DMS53 treated with DMSO at 0.1 percent for 48 hours (cell line): ENCODE results near the gene AKR1C3.
"Not testable (repeated sequence)": the region's sequence is repeated elsewhere in the genome, so short reads cannot be mapped to it uniquely, and the experiment has no call there.

Source experiments
- DNase-seq: peaks from one replicate; lab custom pipeline; 2025; ENCODE audit not compliant: unreplicated experiment; lab: John Stamatoyannopoulos, UW

The AKR1C3 gene

DNA sequence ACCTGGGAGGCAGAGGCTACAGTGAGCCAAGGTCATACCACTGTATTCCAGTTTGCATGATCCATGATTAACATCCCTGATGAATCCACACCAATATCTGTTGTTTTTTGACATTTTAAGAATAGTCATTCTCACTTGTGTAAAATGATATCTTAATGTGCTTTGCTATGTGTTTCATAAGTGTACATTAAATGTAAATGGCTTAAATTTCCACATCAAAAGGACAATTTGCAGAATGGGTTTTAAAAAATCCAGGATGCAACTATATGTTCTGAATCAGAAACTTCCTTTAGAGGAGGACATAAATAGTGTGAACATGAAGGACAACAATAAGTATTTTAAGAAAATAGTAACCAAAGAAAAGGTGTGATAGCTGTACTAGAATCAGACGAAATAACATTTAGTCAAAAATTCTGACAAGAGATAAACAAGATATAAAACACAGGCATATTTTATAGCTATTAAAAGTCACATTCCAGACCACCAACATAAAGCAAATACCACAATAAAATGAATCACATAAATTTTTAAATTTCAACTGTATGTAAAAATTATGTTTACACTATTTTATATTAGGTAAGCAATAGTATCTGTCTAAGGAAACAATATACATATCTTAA lies 42.4 kb downstream of the AKR1C3 start:
- DNase-seq, result no peak

GRCh38 chr10:5137699-5138098 lies 43.5 kb downstream of the AKR1C3 start:
- DNase-seq, result not testable (repeated sequence)

DNA sequence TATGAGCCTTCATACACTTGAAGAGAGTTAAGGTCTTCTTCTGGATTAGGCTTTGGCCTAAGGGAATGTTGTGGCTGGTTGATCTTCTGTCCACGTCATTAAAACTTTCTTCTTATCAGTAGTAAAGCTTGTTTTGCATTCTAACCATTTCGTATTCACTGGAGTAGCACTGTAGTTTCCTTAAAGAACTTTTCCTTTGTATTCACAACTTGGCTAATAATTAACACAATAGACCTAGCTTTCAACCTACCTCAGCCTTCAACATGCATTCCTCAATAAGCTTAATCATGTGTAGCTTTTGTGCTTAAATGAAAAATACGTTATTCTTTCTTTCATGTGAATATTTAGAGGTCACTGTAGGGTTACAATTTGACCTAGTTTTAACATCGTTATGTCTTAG lies 48.0 kb downstream of the AKR1C3 start:
- DNase-seq, result no peak

GRCh38 chr10:5143137-5143536 lies 48.9 kb downstream of the AKR1C3 start:
- DNase-seq, result no peak

DNA sequence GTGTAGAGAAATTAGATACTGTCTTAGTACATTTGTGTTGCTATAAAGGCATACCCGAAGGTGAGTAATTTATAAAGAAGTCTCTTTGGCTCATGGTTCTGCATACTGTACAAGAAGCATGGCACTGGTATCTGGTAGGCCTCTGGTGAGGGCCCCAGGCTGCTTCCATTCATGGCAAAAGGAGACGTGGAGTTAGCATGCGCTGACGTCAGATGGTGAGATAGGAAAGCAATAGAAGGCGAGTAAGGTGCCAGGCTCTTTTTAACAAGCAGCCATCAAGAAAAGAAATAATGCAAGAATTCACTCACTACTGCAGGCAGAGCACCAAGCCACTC lies 52.7 kb downstream of the AKR1C3 start:
- DNase-seq, result no peak

DNA sequence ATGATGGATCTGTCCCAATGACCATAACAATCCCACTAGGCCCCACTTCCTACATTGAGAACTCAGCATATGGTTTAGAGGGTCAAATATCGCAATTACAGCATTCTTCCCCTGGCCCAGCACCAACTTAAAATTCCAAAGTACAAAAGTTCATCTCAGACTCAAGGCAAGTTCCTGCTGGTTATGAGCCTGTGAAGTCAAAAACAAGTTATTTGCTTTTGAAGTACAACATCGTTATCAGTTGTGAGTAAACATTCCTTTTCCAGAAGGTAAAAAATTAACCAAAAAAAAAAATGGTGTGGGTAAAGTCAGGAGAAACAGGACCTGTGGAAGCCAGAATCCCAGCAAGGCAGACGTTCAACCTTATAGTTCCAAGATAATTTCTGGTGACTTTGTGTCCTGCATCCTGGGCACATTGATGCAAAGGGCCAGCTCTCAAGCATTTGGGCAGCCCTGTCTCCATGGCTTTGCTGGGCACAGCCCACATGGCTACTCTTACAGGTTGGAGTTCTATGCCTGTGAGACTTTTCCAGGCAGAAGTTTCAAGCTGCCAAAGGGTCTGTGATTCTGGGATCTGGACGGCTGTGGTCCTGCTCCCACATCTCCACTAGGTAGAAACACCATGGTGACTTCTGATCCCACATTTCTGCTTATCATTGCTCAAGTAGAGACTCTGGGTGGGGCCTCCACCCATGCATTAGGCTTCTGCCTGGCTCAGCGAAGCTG lies 53.2 kb downstream of the AKR1C3 start:
- DNase-seq, result no peak

- no peak for DNase-seq
These were observed 53.9 kb downstream of the AKR1C3 start for GRCh38 chr10:5147981-5148677.

GRCh38 chr10:5148678-5149032 lies 54.4 kb downstream of the AKR1C3 start:
- no peak for DNase-seq

DNA sequence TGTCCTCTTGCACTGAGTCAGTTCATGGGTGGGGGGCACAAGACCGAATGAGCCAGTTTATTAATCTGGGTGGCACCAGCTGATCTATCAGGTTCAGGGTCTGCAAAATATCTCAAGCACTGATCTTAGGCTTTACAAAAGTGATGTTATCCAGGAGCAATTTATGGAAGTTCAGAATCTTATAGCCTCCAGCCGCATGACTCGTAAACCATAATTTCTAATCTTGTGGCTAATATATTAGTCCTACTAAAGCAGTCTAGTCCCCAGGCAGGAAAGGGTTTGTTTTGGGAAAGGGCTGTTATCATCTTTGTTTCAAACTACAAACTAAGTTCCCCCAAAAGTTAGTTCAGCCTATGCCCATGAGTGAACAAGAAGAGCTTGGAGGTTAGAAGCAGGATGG lies 56.9 kb downstream of the AKR1C3 start:
- no peak for DNase-seq

GRCh38 chr10:5155951-5156350 lies 61.7 kb downstream of the AKR1C3 start:
- no peak for DNase-seq
